WI38 (cell line): Measurements from ENCODE around the gene ZBTB6.

ENCODE experiments used
- H3K4me3 ChIP-seq: 2 replicates; pipeline ENCODE4 v1.5.1; 2011; ENCODE audit warnings: low read depth, mild to moderate bottlenecking, control low read depth, low read length
- TF ChIP-seq, protein P1 (sequence below): IDR thresholded peaks from 2 replicates; pipeline ENCODE4 v1.5.1; 2012; ENCODE audit warnings: low read depth, mild to moderate bottlenecking, control low read depth, low read length

The ZBTB6 gene

GRCh38 chr9:122912964-122913673 is at the start of gene ZBTB6:
ZBTB6 (minus strand) TSS chr9:122913323; CDS start chr9:122912072, 1,251 bp downstream.
- H3K4me3 ChIP-seq: peak within 1 kb of the TSS; percentile 98
- TF ChIP-seq, protein P1, sequence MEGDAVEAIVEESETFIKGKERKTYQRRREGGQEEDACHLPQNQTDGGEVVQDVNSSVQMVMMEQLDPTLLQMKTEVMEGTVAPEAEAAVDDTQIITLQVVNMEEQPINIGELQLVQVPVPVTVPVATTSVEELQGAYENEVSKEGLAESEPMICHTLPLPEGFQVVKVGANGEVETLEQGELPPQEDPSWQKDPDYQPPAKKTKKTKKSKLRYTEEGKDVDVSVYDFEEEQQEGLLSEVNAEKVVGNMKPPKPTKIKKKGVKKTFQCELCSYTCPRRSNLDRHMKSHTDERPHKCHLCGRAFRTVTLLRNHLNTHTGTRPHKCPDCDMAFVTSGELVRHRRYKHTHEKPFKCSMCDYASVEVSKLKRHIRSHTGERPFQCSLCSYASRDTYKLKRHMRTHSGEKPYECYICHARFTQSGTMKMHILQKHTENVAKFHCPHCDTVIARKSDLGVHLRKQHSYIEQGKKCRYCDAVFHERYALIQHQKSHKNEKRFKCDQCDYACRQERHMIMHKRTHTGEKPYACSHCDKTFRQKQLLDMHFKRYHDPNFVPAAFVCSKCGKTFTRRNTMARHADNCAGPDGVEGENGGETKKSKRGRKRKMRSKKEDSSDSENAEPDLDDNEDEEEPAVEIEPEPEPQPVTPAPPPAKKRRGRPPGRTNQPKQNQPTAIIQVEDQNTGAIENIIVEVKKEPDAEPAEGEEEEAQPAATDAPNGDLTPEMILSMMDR: no peak

DNA sequence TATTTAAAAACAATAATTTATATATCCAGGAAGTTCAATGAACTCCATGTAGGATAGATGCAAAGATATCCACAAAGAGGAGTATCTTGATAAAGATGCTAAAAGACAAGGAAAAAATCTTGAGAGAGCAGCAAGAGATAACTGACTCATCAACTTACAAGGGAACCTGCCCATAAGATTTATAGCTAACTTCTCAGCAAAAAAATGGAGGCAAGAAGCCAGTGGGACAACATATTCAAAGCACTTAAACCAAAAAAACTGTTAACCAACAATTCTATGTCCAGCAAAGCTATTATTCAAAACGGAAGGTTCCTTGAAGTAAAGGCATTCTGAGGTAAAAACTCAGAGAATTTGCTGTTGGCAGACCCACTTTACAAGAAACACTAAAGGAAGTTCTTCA is 48.0 kb upstream of the ZBTB6 start:
- H3K4me3 ChIP-seq: no peak overlapping the region
- TF ChIP-seq, protein P1: no peak

GRCh38 chr9:122955961-122956360 is 42.8 kb upstream of the ZBTB6 start:
- TF ChIP-seq, protein P1: no peak
- H3K4me3 ChIP-seq: no peak overlapping the region

GRCh38 chr9:122954253-122954691 is 41.1 kb upstream of the ZBTB6 start:
- H3K4me3 ChIP-seq: no peak overlapping the region
- TF ChIP-seq, protein P1: no peak

- TF ChIP-seq, protein P1: no peak
- H3K4me3 ChIP-seq: no peak overlapping the region
Measured at GRCh38 chr9:122951056-122951455, 37.9 kb upstream of the ZBTB6 start.

GRCh38 chr9:122950263-122950662 is 37.1 kb upstream of the ZBTB6 start:
- TF ChIP-seq, protein P1: no peak
- no peak overlapping the region for H3K4me3 ChIP-seq

GRCh38 chr9:122949696-122950095 is 36.6 kb upstream of the ZBTB6 start:
- H3K4me3 ChIP-seq: no peak overlapping the region
- TF ChIP-seq, protein P1: no peak
